GM19372 (cell line): ENCODE results near the gene ICA1.
"Not testable (repeated sequence)": the region's sequence is repeated elsewhere in the genome, so short reads cannot be mapped to it uniquely, and the experiment has no call there.

ENCODE experiments used
- ATAC-seq: cut with Tn5 transposase; IDR thresholded peaks from one replicate; pipeline ENCODE4 v1.9.1; 2021; ENCODE audit warnings: mild to moderate bottlenecking, low read depth, moderate library complexity; ENCODE audit not compliant: unreplicated experiment

The ICA1 gene

DNA sequence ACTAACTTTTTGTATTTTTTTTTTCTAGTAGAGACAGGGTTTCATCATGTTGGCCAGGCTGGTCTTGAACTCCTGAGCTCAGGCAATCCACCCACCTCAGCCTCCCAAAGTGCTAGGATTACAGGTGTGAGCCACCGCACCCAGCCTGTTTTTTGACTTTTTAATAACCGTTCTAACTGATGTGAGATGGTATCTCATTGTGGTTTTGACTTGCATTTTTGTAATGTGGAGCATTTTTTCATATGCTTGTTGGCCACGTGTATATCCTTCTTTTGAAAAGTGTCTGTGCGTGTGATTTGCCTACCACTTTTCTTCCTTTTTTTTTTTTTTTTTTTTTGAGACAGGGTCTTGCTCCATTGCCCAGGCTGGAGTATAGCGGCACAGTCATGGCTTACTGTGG is 198.7 kb downstream of the ICA1 start:
- not testable (repeated sequence) for ATAC-seq
